ENCODE data around the gene THTPA. TPM values are rescaled to one million over a fixed set of nuclear protein-coding genes. Genes with fewer than 3 reads are reported as not detected.

THTPA gene
- total RNA-seq, 1 donor from 2014 or later, result 15.5 TPM

DNA sequence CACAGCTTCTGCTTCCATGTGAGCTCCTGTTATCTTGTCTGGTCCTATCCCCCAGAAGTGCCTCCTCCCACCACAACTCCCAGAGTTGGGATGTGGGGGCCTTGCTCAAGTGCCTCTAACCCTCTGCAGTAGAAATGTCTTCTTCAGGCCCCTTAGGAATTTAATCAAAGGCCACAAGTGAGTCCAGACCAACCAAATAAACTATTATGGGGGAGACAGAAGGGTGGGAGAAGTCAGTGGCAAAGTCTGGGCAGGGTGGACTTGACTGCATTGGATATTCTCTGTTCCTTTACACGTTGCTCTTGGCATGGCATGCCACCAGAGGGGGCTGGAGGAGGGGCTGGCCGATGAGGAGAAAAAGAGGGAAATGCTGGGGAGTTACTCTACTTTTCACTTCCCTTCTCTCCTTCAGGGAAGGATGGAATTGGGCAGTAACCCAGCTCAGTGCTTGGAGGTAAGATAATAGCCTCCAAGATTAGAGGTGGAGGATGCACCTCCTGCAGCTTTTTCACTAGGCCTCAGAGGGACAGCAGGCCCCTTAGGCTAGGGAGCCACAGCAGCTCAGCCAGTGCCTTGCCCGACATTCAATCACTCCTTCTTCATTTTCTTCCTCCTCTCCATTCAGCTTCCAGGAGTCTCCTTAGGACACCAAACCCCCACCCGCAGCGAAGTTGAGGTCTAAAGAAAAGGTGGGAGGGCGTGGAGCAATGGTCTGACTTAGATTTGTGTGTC, 12.7 kb downstream of the THTPA start:
- ATAC-seq (no peak), DNase-seq (peak; percentile 63)
- TF ChIP-seq, protein P1, sequence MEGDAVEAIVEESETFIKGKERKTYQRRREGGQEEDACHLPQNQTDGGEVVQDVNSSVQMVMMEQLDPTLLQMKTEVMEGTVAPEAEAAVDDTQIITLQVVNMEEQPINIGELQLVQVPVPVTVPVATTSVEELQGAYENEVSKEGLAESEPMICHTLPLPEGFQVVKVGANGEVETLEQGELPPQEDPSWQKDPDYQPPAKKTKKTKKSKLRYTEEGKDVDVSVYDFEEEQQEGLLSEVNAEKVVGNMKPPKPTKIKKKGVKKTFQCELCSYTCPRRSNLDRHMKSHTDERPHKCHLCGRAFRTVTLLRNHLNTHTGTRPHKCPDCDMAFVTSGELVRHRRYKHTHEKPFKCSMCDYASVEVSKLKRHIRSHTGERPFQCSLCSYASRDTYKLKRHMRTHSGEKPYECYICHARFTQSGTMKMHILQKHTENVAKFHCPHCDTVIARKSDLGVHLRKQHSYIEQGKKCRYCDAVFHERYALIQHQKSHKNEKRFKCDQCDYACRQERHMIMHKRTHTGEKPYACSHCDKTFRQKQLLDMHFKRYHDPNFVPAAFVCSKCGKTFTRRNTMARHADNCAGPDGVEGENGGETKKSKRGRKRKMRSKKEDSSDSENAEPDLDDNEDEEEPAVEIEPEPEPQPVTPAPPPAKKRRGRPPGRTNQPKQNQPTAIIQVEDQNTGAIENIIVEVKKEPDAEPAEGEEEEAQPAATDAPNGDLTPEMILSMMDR (IDR thresholded peaks at IDR 0.05), result peak; percentile 36
- Histone ChIP-seq H3K4me1 (peaks cover 27% of the 10 kb centered on the region), H3K27ac (no peak overlapping the region), H3K4me3 (no peak overlapping the region), H3K36me3 (peaks cover 6% of the 10 kb centered on the region), H3K9me3 (no peaks in the 10 kb centered on the region), H3K27me3 (no peaks in the 10 kb centered on the region)
- intact Hi-C loops (cut with DNase I), result no loop called here

DNA sequence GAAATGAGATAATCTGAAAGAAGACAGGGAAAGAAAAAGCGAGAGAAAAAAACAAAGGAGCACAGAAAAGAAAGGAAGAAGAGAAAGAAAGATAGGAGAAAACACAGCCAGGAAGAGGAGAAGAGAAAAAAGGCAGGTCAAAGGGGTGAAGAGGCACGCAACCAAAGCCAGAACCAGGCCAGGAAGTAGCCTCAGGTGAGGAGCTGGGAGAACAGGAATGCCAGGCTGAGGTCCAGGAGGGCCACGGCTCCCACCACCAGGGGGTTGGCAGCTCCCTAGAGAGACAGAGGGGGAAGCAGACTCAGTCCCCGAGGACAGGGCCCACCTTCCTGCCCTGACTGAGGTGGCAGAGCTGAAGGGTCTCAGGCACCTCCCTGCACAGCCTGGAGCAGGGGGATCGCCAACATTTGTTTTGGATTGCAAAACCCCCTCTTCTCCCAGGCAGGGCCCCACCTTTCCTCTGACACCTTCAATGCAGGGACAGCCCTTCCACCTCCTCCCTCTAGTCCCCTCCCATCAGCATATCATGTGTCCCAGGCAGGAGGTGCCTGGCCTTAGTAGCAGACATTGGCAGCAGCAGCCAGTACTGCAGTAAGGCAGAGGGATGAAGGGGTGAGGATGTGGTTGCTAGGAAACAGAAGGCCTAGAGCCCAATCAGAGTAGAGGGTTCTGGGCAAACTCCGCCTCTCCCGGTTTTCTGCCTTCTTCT, 13.5 kb downstream of the THTPA start:
- Histone ChIP-seq H3K4me1 (peaks cover 27% of the 10 kb centered on the region), H3K4me3 (no peak overlapping the region), H3K27ac (no peak overlapping the region), H3K9me3 (no peaks in the 10 kb centered on the region), H3K27me3 (no peaks in the 10 kb centered on the region), H3K36me3 (no peaks in the 10 kb centered on the region)
- intact Hi-C loops (cut with DNase I), result no loop called here
- ATAC-seq (peak; percentile 11), DNase-seq (peak; percentile 63)
- TF ChIP-seq, protein P1 (IDR thresholded peaks at IDR 0.05), result no peak

DNA sequence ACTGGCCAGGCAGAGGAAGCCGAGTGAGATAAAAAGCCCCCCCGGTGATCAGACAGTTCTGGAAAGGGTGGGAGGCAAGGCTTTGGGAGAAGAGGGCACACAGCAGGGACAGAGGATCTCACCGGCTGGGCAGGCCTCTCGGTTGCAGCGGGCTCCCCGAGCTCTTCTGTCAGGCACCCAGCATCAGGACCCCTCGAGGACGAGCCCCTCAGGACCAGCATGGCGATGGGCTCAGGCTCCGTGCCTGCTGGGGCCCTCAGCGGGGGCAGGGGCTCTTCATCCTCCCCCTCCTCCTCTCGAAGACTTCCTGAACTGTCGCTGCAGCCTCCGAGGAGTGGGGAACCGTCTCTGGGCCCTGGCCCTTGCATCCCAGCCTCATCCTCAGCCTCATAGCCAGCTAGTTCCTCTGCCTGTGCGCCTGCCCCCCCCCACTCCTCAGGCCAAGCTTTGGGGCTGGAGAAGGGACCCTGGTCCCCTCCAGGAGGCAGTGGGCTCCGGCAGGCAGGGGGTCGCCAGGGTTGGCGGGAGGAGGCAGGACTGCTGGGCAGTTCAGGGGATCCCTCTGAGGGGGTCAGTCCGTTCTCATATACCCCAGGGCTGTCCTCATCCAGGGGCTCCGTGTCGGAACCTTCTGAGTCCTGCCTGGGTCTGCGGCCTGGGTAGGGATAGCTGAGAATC, 14.9 kb downstream of the THTPA start:
- Histone ChIP-seq H3K36me3 (no peaks in the 10 kb centered on the region), H3K27me3 (peaks cover 13% of the 10 kb centered on the region), H3K4me3 (no peak overlapping the region), H3K4me1 (peaks cover 27% of the 10 kb centered on the region), H3K27ac (no peak overlapping the region), H3K9me3 (no peaks in the 10 kb centered on the region)
- intact Hi-C loops (cut with DNase I), result no loop called here
- DNase-seq (peak; percentile 57), ATAC-seq (no peak)
- TF ChIP-seq, protein P1 (IDR thresholded peaks at IDR 0.05), result no peak

DNA sequence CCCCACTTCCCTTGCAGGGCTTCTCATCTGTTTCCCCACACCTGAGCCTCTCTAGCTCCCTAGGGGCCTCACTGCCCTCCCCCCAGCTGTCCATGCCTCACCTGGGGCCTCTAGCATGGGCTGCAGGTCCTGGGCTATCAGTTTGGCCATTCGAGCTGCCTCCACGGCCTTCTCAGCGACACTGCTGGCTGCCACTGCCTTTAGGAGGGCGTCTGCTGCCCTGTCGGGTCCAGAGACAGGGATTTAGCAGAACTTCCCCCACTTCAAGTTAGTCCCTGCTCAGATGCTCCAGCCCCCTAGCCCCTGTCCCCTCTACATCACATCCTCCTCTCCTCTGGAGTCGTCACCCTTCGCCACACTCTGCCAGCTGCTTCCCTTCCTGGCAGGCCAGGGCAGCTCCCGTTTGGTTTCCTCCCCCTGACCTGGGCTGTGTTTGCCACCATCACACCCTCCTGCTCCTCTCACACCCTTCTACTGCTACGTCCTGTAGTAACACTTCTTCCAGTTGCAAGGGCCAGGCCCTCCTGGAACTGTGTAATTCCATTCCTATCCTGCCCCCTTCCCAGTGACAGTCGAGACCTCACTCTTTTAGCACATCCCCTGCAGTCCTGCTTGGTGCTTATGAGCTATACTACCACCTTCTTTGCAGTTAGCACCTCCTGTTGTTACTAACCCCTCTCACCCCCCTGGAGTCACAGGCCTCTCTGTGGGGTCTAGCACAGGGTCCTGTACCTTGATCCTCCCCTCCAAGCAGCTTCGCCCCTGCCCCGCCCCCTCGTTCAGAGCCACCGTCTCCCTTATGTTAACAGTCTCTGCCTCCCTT, 15.8 kb downstream of the THTPA start:
- Histone ChIP-seq H3K27me3 (peaks cover 23% of the 10 kb centered on the region), H3K9me3 (no peaks in the 10 kb centered on the region), H3K4me1 (peaks cover 25% of the 10 kb centered on the region), H3K36me3 (no peaks in the 10 kb centered on the region), H3K27ac (peak overlapping the region; percentile 72), H3K4me3 (no peak overlapping the region)
- ATAC-seq, result no peak
- peak; percentile 57 for DNase-seq
- intact Hi-C loops (cut with DNase I), result no loop called here
- TF ChIP-seq, protein P1 (IDR thresholded peaks at IDR 0.05), result no peak

DNA sequence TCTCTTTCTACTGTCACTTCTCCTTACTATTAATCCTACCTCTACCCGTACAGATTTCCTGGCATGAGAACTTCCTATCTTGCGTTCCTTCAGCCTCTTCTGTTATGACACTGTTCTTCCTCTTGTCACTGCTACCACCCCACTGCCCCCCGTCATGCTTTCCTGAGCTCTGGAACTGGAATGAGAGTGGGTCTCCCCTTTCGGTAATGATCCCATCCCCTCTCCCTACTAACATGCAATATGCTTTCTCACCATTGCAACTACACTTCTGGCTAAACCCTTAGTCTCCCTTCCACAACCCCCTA, 16.4 kb downstream of the THTPA start:
- no peaks in the 10 kb centered on the region for H3K9me3 ChIP-seq
- no peak for DNase-seq
- no peak overlapping the region for H3K4me3 ChIP-seq
- H3K36me3 ChIP-seq, result no peaks in the 10 kb centered on the region
- peaks cover 28% of the 10 kb centered on the region for H3K27me3 ChIP-seq
- peak overlapping the region; percentile 72 for H3K27ac ChIP-seq
- ATAC-seq, result no peak
- peaks cover 29% of the 10 kb centered on the region for H3K4me1 ChIP-seq
- TF ChIP-seq, protein P1 (IDR thresholded peaks at IDR 0.05), result no peak
- intact Hi-C loops (cut with DNase I), result no loop called here

Data from upper lobe of right lung (tissue), 1 donor.